ENCODE results near the gene FSIP1. TPM values are rescaled to one million over a fixed set of nuclear protein-coding genes. Genes with fewer than 3 reads are reported as not detected.

FSIP1 gene
- total RNA-seq, 1 donor from 2014 or later = 2.5 TPM

- no peaks in the 10 kb centered on the region for H3K9me3 ChIP-seq (ENCODE audit: low read depth)
Measured at GRCh38 chr15:39595338-39596221, 187.1 kb downstream of the FSIP1 start.

GRCh38 chr15:39594446-39595337 lies 187.9 kb downstream of the FSIP1 start:
- Mint-ChIP-seq H3K27ac (no peak overlapping the region), H3K9me3 (no peaks in the 10 kb centered on the region), H3K36me3 (peaks cover 37% of the 10 kb centered on the region), H3K4me3 (no peak overlapping the region), H3K4me1 (peaks cover 7% of the 10 kb centered on the region), H3K27me3 (ENCODE audit: insufficient read depth, low read depth) (no peaks in the 10 kb centered on the region)
- Histone ChIP-seq H3K9me3 (ENCODE audit: low read depth) (no peaks in the 10 kb centered on the region), H3K9ac (no peak overlapping the region), H3K36me3 (no peaks in the 10 kb centered on the region), H3K4me1 (peaks cover 3% of the 10 kb centered on the region), H4K20me1 (ENCODE audit: low read depth) (no peaks in the 10 kb centered on the region), H3K27ac (no peak overlapping the region), H2AFZ (replicated peaks) (no peak overlapping the region), H3K27me3 (no peaks in the 10 kb centered on the region), H3F3A (ENCODE audit: low read depth) (no peaks in the 10 kb centered on the region), H3K4me2 (no peak overlapping the region), H3K79me2 (ENCODE audit: low read depth) (no peaks in the 10 kb centered on the region), H3K4me3 (no peak overlapping the region)
- DNase-seq (ENCODE audit: low spot score) = no peak
- TF ChIP-seq EZH2phosphoT487 (IDR thresholded peaks at IDR 0.05) = no peak

More at GRCh38 chr15:39595338-39596221, 187.1 kb downstream of the FSIP1 start:
- H4K20me1 ChIP-seq (ENCODE audit: low read depth) = no peaks in the 10 kb centered on the region
- H3K27me3 Mint-ChIP-seq (ENCODE audit: insufficient read depth, low read depth) = no peaks in the 10 kb centered on the region
- H2AFZ ChIP-seq (replicated peaks) = no peak overlapping the region
- H3K4me1 ChIP-seq = peaks cover 3% of the 10 kb centered on the region
- H3K79me2 ChIP-seq (ENCODE audit: low read depth) = no peaks in the 10 kb centered on the region
- no peak overlapping the region for H3K4me3 Mint-ChIP-seq
- H3K4me2 ChIP-seq = no peak overlapping the region
- no peak overlapping the region for H3K27ac ChIP-seq
- no peak for TF ChIP-seq EZH2 (IDR thresholded peaks at IDR 0.05)
- TF ChIP-seq EZH2phosphoT487 (IDR thresholded peaks at IDR 0.05) = no peak
- TF ChIP-seq, protein P1, sequence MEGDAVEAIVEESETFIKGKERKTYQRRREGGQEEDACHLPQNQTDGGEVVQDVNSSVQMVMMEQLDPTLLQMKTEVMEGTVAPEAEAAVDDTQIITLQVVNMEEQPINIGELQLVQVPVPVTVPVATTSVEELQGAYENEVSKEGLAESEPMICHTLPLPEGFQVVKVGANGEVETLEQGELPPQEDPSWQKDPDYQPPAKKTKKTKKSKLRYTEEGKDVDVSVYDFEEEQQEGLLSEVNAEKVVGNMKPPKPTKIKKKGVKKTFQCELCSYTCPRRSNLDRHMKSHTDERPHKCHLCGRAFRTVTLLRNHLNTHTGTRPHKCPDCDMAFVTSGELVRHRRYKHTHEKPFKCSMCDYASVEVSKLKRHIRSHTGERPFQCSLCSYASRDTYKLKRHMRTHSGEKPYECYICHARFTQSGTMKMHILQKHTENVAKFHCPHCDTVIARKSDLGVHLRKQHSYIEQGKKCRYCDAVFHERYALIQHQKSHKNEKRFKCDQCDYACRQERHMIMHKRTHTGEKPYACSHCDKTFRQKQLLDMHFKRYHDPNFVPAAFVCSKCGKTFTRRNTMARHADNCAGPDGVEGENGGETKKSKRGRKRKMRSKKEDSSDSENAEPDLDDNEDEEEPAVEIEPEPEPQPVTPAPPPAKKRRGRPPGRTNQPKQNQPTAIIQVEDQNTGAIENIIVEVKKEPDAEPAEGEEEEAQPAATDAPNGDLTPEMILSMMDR (IDR thresholded peaks at IDR 0.05) = no peak
- H3K36me3 ChIP-seq = no peaks in the 10 kb centered on the region
- peaks cover 33% of the 10 kb centered on the region for H3K36me3 Mint-ChIP-seq
- H3K9me3 Mint-ChIP-seq = no peaks in the 10 kb centered on the region
- H3K9ac ChIP-seq = no peak overlapping the region
- H3K27ac Mint-ChIP-seq = no peak overlapping the region
- no peak for DNase-seq (ENCODE audit: low spot score)
- H3K4me1 Mint-ChIP-seq = peaks cover 8% of the 10 kb centered on the region
- H3F3A ChIP-seq (ENCODE audit: low read depth) = no peaks in the 10 kb centered on the region
- no peaks in the 10 kb centered on the region for H3K27me3 ChIP-seq
- H3K4me3 ChIP-seq = no peak overlapping the region

- no peaks in the 10 kb centered on the region for H3K9me3 ChIP-seq (ENCODE audit: low read depth)
- no peak overlapping the region for H2AFZ ChIP-seq (replicated peaks)
- no peak for TF ChIP-seq EZH2 (IDR thresholded peaks at IDR 0.05)
- TF ChIP-seq, protein P1 (IDR thresholded peaks at IDR 0.05) = no peak
- TF ChIP-seq EZH2phosphoT487 (IDR thresholded peaks at IDR 0.05) = no peak
- no peaks in the 10 kb centered on the region for H3K79me2 ChIP-seq (ENCODE audit: low read depth)
- no peak overlapping the region for H3K9ac ChIP-seq
- no peak overlapping the region for H3K4me3 ChIP-seq
- no peaks in the 10 kb centered on the region for H3F3A ChIP-seq (ENCODE audit: low read depth)
- no peaks in the 10 kb centered on the region for H3K36me3 ChIP-seq
- H3K27ac ChIP-seq = no peak overlapping the region
- Mint-ChIP-seq H3K9me3 (no peaks in the 10 kb centered on the region), H3K27me3 (ENCODE audit: insufficient read depth, low read depth) (no peaks in the 10 kb centered on the region), H3K4me3 (no peak overlapping the region), H3K27ac (no peak overlapping the region), H3K4me1 (peaks cover 6% of the 10 kb centered on the region), H3K36me3 (peaks cover 44% of the 10 kb centered on the region)
- no peaks in the 10 kb centered on the region for H3K27me3 ChIP-seq
- H4K20me1 ChIP-seq (ENCODE audit: low read depth) = no peaks in the 10 kb centered on the region
- DNase-seq (ENCODE audit: low spot score) = no peak
- H3K4me1 ChIP-seq = peaks cover 3% of the 10 kb centered on the region
- no peak overlapping the region for H3K4me2 ChIP-seq
Measured at GRCh38 chr15:39593656-39594445, 188.8 kb downstream of the FSIP1 start.

All from neural progenitor cell (in vitro differentiated cells).